Sigmoid colon (tissue), 7 donors: ENCODE data around the gene TXNL4A. TPM values are rescaled to one million over a fixed set of nuclear protein-coding genes. Genes with fewer than 3 reads are reported as not detected.

Source experiments
- DNase-seq: peaks from one replicate; pipeline ENCODE4 v3.0.0-alpha.2; 2019
- H3K27ac ChIP-seq, 4 donors: fragments of 200-600 bp; sonication (generic); one replicate each; pipeline ENCODE4 v1.5.1; 2016 to 2019; ENCODE audit warnings: mild to moderate bottlenecking in 1 of 4
- H3K27me3 ChIP-seq, 3 donors: fragments of 200-600 bp; sonication (generic); one replicate each; pipeline ENCODE4 v1.5.1; 2019; ENCODE audit warnings: mild to moderate bottlenecking in 1 of 3
- H3K36me3 ChIP-seq, 4 donors: fragments of 200-600 bp; sonication (generic); one replicate each; pipeline ENCODE4 v1.5.1; 2016 to 2019
- H3K4me1 ChIP-seq, 4 donors: fragments of 200-600 bp; sonication (generic); one replicate each; pipeline ENCODE4 v1.5.1; 2017 to 2019
- H3K4me3 ChIP-seq, 4 donors: fragments of 200-600 bp; sonication (generic); one replicate each; pipeline ENCODE4 v1.5.1; 2017 to 2019; ENCODE audit warnings: mild to moderate bottlenecking in 2 of 4, moderate library complexity in 1 of 4
- H3K9me3 ChIP-seq, 4 donors: fragments of 200-600 bp in 3 of 4; sonication (generic) in 3 of 4; one replicate each; pipeline versions ENCODE4 v1.5.1 to v1.6.1; 2013 to 2019
- CTCF ChIP-seq, 4 experiments: fragments of 450-650 bp in 3 of 4; fragments of 200-600 bp in 1 of 4; IDR thresholded peaks; one replicate each; pipeline ENCODE4 v1.5.1; 2016 to 2019; ENCODE audit warnings: antibody characterized with exemption in 4 of 4, mild to moderate bottlenecking in 3 of 4, moderate library complexity in 2 of 4
- EP300 ChIP-seq, 4 donors: sonication (generic); formaldehyde crosslinking; IDR thresholded peaks; one replicate each; pipeline ENCODE4 v1.6.1; 2017; ENCODE audit warnings: antibody characterized with exemption in 4 of 4
- POLR2A ChIP-seq, 2 donors: fragments of 450-650 bp; IDR thresholded peaks; one replicate each; pipeline ENCODE4 v1.6.1; 2016; ENCODE audit warnings: antibody characterized with exemption in 2 of 2, mild to moderate bottlenecking in 2 of 2, moderate library complexity in 2 of 2
- POLR2AphosphoS5 ChIP-seq, 4 donors: sonication (generic); formaldehyde crosslinking; IDR thresholded peaks; one replicate each; pipeline ENCODE4 v1.6.1; 2017; ENCODE audit warnings: antibody characterized with exemption in 4 of 4
- WGBS, 2 donors: extraction: QIAGEN DNeasy Blood & Tissue Kit; methylation state at CpG; one replicate each; pipeline ENCODE4 v1.1.7; 2013; 5-methylcytosine and 5-hydroxymethylcytosine counted together
- intact Hi-C: fragments of 100-400 bp; cut with DNase I; formaldehyde crosslinking; loops from one replicate; pipeline ENCODE4 v1.15.1; 2023
- polyA plus RNA-seq, 3 donors: library from polyadenylated mRNA; stranded (reverse); fragments of 200-250 nt; gene quantifications; one replicate each; pipeline ENCODE4 v1.2.3, GENCODE V29; 2013
- total RNA-seq, 4 donors: library from RNA; depleted of rRNA; stranded (reverse); fragments of >200 nt; gene quantifications; one replicate each; pipeline ENCODE4 v1.1.0, GENCODE V29; 2016
- donor health status: healthy with polysubstance abuse.
- donor health status: Bipolar disorder and iron deficiency.
- donor health status: healthy.

TXNL4A gene
- total and polyA plus RNA-seq, 7 donors, result 16.9 to 85.3 (median 32.9) TPM

DNA sequence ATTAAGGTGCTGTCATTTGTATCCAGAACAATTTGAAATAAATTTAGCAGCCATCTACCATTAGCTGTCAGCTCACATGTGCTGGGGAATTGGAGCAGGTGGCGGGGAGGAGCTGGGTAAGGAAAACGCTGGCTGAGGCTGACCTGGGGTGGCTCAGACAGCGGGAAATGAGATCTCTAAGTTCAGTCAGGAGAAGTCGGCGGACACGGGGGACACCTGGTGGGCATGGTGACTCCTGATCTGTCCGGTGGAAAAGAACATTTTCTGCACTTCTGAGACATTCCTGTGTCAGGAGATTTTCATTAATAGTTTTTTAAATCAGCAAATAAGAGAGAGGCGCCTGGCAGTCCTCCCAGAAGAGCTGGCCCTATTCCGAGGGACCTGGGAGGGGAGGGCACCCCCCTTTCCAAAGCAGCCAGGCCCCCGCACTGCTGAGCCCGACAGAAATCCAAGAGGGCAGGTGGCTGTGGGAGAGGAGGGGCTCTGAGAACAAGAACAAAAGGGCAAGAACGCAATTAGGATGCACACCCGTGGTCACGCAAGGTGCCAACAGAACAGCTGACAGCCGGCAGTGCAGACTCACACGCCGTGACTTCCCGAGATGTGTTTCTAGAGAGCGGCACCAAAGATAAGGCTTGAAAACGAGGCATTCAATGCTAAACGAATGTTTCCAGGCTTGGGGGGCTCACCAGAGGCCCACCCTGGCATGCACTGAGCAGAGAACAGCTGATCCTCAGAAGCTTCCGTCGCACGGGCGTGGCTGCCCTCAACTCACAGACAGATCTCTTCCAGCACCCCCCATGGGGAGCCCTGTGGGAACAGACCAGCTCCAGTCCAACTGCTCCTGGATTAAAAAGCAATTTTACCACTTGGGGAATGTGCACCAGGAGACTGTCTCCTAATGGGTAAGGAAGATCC is 63.3 kb downstream of the TXNL4A start:
- peak; percentile 62 for DNase-seq
- Histone ChIP-seq H3K9me3 (peaks cover 5 to 11% (median 9%) of the 10 kb centered on the region in 4 donors), H3K4me1 (peaks cover 0 to 14% (median 0%) of the 10 kb centered on the region in 4 donors), H3K27me3 (no peaks in the 10 kb centered on the region), H3K27ac (peak overlapping the region in 2 of 4 donors; percentile 2 to 55), H3K36me3 (peaks cover 0 to 20% (median 12%) of the 10 kb centered on the region in 4 donors), H3K4me3 (no peak overlapping the region)
- TF ChIP-seq POLR2AphosphoS5 (IDR thresholded peaks at IDR 0.05) (no peak), POLR2A (IDR thresholded peaks at IDR 0.05) (no peak), CTCF (IDR thresholded peaks at IDR 0.05) (no peak), EP300 (IDR thresholded peaks at IDR 0.05) (no peak)
- WGBS, 2 donors, result 92 to 95% methylated on average over 25 of the region's 25 CpGs
- intact Hi-C loops, result no loop called here

- intact Hi-C loops, result no loop called here
- 97% methylated on average over 26 of the region's 26 CpGs for WGBS, 2 donors
- H3K27me3 ChIP-seq, result no peaks in the 10 kb centered on the region
- TF ChIP-seq CTCF (IDR thresholded peaks at IDR 0.05) (no peak), POLR2A (IDR thresholded peaks at IDR 0.05) (no peak), EP300 (IDR thresholded peaks at IDR 0.05) (no peak), POLR2AphosphoS5 (IDR thresholded peaks at IDR 0.05) (no peak)
- H3K4me3 ChIP-seq, result no peak overlapping the region
- peaks cover 0 to 12% (median 7%) of the 10 kb centered on the region in 4 donors for H3K36me3 ChIP-seq
- peak; percentile 47 for DNase-seq
- H3K9me3 ChIP-seq, result peaks cover 0 to 1% (median under 1%) of the 10 kb centered on the region in 4 donors
- peaks cover 0 to 14% (median 0%) of the 10 kb centered on the region in 4 donors for H3K4me1 ChIP-seq
- no peak overlapping the region for H3K27ac ChIP-seq
Measured at GRCh38 chr18:79923896-79924585, 64.3 kb downstream of the TXNL4A start.

DNA sequence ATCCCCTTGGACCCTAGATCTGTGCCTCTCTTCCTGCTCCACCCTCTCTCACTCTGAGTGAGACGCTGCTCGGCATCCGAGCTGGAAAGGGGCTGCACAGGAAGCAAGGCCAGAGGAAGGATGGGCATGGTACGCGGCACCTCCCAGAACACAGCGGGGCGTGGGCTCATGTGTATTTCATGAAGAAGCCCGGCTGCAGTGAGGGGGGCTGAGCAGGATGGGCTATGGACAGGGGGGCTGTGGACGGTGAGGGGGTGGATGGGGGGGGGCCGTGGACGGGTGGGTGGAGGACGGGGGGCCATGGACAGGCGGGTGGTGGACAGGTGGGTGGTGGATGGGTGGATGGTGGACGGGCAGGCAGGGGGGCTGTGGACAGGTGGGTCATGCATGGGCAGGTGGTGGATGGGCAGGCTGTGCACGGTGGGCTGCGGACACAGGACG is 65.4 kb downstream of the TXNL4A start:
- H3K36me3 ChIP-seq, result peaks cover 7 to 12% (median 8%) of the 10 kb centered on the region in 4 donors

More for the DNA sequence above, 65.4 kb downstream of the TXNL4A start:
- DNase-seq, result peak; percentile 59
- TF ChIP-seq EP300 (IDR thresholded peaks at IDR 0.05) (no peak), CTCF (IDR thresholded peaks at IDR 0.05) (no peak), POLR2A (IDR thresholded peaks at IDR 0.05) (no peak), POLR2AphosphoS5 (IDR thresholded peaks at IDR 0.05) (no peak)
- intact Hi-C loops, result no loop called here
- H3K9me3 ChIP-seq, result no peaks in the 10 kb centered on the region
- WGBS, 2 donors, result 90 to 93% methylated on average over 17 of the region's 17 CpGs
- peaks cover 0 to 14% (median 0%) of the 10 kb centered on the region in 4 donors for H3K4me1 ChIP-seq
- H3K27ac ChIP-seq, result no peak overlapping the region
- H3K4me3 ChIP-seq, result no peak overlapping the region
- no peaks in the 10 kb centered on the region for H3K27me3 ChIP-seq
